HG03469 (cell line): Measurements from ENCODE around the gene IPMK.
A peak's percentile ranks its signal among the peaks of the same experiment; 100 is the strongest.
"Not testable (repeated sequence)": the region's sequence is repeated elsewhere in the genome, so short reads cannot be mapped to it uniquely, and the experiment has no call there.

Experiments
- ATAC-seq: cut with Tn5 transposase; IDR thresholded peaks from one replicate; pipeline ENCODE4 v1.9.1; 2021; ENCODE audit warnings: mild to moderate bottlenecking, moderate library complexity, moderate number of reproducible peaks; ENCODE audit not compliant: unreplicated experiment

IPMK gene

DNA sequence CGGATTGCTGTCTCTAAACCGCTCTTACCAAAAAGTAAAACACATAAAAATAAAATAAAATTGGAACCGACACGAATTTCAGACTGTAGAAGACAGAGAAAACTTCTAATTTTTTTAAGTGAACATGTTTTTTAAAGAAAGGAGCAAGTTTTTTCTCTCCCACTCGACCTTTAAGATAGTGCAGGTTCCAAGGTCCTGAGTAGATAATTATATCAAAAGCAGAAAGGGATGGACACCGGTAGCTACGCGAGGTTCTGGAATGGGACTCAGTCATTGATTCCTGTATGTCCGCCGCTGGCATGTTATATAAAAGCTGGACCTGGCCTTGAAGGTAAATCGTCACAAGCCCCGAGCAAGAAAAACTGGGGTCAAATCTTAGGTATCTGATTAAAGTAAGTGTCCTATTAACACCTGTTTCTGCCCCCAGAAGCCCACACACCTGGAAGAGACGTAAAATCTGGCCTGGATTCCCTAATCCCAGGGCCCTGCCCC lies 806 bp upstream of the IPMK start:
- no peak for ATAC-seq

GRCh38 chr10:58266826-58267712 lies 625 bp downstream of the IPMK start:
- ATAC-seq, result no peak

DNA sequence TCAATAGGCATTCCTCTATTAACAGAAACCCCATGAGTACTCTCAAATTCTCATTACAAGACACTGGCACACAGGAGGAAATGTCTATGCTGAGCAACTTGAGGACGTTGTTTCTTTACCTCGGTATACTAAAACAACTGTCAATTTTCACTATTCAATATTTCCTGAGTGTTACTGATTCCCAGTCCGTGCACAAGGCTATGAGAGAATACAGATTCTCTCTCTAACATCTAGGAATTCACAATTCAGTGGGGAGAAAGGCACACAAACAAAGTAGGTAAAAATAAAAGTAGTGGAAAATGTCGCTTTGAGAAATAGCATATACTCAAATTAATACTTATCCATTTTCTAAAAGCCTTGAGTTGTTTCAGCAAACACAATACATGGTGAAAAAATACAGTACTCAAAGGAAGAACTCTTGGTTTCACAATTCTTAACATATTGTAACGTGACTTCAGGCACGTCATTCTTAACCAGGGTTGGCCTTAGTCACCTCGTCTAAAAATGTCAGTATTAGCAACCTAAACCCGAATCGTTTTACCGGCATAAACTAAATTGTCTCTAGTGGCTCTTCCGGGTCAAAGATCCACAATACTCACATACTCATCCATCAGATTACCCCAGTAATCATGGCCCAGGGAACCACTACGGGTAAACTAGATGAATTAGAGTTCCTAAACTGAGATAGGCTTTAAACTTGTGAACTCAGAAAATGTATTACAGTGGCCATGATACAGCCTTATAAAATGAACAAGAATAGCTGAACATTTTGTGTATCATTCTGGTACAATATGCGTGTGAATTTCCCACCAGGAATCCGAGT lies 1.5 kb downstream of the IPMK start:
- peak; percentile 15 for ATAC-seq

GRCh38 chr10:58265249-58265648 lies 2.4 kb downstream of the IPMK start:
- no peak for ATAC-seq

DNA sequence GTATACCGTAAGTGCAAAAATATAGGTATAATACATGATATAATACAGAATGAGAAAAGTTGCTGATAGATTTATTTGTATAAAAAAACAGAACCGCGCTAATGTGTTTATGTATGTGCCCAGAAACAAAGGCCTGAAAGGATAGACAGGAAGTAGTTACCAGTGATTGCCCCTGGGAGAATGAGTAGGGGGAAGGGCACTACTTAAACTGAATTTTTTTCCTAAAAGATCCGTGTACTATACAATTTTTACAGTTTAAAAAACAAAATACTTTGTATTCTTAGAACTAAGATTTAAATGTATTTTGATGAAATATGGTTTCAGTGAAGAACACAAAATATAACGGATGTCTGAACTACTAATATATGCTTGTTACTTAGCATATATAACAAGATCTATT lies 2.9 kb downstream of the IPMK start:
- ATAC-seq, result no peak

- ATAC-seq, result no peak
Measured at GRCh38 chr10:58262766-58263165, 4.9 kb downstream of the IPMK start.

DNA sequence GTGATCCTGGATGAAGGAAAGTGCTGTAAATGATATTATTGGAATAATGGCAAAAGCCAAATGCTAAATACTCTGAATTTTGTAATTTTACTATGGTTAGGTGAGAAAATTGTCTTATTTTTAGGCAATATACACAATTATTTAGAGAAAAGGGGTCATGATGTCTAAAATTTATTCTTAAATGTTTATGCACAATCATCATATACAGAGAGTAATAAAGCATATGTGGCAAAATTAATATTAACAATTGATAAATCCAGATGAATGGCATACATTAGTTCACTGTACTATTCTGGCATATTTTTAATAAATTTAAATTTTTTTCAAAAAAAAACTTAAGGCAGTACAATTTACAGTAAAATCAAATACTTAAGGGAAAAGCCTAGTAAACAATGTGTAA lies 7.4 kb downstream of the IPMK start:
- ATAC-seq, result no peak

DNA sequence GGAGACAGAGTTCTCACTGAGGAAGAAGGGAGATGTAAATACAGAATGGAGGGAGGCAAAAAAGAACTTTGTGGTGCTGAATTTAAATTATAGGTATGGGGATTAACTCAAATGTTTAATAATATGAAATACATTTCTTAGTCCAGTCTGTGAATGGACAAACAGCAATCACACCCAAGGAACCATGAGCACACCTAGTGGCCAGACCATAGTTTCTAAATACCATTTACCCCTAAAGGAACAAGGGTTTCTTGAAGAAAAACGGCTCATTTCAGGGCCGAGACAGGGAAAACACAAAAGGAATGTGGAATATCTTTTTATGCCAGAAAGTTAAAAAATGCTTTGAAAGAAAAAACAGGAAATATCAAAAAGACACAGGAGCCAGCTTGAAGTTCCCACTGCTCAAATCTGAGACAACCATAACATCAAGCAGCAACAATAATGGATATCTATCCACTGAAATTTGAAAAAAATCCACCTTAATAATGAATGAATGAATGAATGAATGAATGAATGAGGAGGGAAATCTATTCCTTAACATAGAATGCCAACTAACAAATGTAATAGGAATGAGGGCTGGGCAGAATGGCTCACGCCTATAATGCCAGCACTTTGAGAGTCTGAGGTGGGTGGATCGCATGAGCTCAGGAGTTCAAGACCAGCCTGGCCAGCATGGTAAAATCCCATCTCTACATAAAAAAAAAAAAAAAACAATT lies 8.6 kb downstream of the IPMK start:
- no peak for ATAC-seq

GRCh38 chr10:58256013-58256780 lies 11.5 kb downstream of the IPMK start:
- not testable (repeated sequence) for ATAC-seq

DNA sequence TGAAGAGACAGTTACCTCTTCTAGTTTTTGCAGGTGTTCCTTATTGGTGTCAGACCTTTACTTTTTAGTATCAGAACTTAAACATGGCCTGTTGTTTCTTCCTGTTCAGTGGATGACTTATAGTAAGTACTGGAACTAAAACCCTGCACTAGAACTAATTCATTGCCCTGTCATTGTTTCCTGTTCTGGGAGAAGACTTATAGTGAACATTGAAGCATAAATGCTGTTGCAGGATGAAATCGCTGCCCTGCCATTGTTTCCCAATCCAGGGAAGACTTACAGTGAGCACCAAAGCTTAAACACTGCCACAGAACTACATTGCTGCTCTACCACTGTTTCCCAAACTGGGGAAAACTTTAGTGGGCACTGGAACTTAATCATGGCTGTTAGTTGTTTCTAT lies 13.1 kb downstream of the IPMK start:
- no peak for ATAC-seq

DNA sequence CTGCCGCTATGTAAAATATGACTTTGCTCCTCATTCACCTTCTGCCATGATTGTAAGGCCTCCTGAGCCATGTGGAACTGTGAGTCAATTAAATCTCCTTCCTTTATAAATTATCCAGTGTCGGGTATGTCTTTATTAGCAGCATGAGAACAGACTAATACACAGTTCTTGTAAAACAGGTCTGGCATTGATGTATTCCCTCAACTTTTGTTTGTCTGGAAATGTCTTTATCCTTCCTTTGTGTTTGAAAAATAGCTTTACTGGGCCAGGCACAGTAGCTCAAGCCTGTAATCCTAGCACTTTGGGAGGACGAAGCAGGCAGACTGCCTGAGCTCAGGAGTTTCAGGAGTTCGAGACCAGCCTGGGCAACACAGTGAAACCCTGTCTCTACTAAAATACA lies 14.5 kb downstream of the IPMK start:
- no peak for ATAC-seq

- ATAC-seq, result not testable (repeated sequence)
Measured at GRCh38 chr10:58244666-58245065, 23.0 kb downstream of the IPMK start.

DNA sequence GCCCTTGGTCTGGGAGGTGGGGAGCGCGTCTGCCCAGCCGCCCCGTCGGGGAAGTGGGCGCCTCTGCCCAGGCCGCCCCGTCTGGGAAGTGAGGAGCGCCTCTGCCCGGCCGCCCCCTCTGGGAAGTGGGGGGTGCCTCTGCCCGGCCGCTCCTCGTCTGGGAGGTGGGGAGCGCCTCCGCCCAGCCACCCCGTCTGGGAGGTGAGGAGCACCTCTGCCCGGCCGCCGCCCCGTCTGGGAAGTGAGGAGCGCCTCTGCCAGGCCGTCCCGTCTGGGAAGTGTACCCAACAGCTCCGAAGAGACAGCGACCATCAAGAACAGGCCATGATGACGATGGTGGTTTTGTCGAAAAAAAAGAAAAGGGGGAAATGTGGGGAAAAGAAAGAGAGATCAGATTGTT lies 23.5 kb downstream of the IPMK start:
- ATAC-seq, result not testable (repeated sequence)

DNA sequence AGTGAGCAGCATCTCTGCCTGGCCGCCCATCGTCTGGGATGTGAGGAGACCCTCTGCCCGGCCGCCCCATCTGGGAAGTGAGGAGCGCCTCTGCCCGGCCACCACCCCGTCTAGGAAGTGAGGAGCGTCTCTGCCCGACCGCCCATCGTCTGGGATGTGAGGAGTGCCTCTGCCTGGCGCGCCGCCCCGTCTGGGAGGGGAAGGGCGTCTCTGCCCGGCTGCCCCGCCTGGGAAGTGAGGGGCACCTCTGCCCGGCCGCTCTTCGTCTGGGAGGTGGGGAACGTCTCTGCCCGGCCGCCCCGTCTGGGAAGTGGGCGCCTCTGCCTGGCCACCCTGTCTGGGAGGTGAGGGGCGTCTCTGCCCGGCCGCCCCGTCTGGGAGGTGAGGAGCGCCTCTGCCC lies 23.9 kb downstream of the IPMK start:
- not testable (repeated sequence) for ATAC-seq

- no peak for ATAC-seq
Measured at GRCh38 chr10:58243269-58243668, 24.4 kb downstream of the IPMK start.

GRCh38 chr10:58241346-58241745 lies 26.3 kb downstream of the IPMK start:
- ATAC-seq, result no peak

DNA sequence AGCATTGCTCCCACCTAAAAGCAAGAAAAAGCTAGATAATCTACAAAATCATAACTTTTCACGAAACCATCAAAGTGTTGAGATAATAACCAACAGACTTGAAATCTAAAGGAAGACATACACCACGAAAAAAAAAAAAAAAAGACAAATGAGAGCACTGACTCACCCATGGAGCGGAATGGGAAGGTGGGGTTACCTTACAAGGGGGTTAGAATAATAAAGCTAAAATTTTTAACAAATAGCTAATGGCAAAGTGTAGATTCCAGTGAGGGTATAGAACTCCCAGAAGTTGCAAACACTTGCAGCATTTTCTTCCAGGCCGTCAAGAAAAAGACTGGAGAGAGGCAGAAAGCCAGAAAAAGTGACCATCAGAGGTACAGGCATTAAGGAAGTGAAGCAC lies 27.2 kb downstream of the IPMK start:
- ATAC-seq, result no peak

DNA sequence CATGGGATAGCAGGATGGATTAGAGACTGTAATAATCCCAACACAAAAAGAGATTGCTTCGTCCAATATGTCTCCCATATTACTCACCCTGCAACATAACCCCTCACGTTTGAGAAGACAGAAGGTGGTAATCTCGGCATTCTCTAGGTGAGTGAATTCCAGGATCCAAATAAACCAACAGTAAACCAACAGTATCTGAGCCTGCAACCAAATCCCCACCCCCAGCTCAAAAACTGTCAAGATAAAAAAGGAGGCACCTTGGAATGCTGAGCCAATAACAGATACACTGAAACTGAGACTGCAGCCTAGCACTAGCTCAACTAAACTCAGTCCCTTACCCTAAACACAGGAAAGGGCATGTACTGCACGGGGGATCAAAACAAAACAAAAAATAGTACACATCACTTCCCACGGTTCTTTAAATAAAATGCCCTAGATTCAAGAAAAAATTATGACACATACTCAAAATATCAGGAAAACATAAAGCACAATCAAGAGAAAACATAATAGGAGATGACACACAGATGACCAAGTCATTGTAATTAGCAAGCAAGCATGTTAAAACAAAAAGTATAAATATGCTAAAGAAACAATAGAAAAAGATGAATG lies 28.0 kb downstream of the IPMK start:
- ATAC-seq, result no peak

DNA sequence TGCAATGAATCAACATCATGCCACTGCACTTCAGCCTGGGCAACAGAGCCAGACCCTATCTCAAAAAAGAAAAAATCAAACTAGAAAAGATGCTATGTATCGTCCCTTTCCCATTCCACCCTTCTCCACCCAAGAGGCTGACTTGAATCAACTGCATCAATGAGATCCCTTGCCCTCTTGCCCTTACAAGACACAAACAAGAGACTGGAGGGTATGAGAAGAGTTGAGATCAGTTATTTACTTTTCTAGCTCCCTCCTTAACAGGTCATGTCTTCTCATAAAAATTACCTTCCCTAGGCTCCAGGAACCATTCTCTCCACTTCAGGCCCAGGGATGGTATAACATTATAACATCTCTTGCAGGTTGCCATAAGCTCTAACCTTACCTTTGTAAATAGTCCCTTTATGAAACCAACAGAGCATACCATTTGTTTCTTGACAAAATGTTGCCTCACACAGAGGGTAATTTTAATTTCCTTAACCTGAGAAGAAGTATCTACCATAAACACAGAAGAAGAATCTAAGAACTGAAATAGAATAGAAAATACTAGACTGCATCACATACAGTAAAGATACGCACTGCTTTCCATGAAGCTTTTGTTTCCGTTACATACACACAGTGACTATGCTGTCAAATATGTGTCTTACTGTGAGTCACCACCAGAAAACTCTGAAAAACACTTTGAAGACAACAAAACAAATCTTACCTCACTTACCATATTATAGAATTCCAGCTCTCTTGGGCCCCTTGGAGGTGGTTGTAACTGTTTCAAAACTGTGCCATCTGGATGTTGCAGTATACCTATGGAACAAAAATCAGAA lies 30.5 kb downstream of the IPMK start:
- ATAC-seq, result no peak
